ENCODE measurements around the gene NOTUM.
A peak's percentile ranks its signal among the peaks of the same experiment; 100 is the strongest.

Gene NOTUM

DNA sequence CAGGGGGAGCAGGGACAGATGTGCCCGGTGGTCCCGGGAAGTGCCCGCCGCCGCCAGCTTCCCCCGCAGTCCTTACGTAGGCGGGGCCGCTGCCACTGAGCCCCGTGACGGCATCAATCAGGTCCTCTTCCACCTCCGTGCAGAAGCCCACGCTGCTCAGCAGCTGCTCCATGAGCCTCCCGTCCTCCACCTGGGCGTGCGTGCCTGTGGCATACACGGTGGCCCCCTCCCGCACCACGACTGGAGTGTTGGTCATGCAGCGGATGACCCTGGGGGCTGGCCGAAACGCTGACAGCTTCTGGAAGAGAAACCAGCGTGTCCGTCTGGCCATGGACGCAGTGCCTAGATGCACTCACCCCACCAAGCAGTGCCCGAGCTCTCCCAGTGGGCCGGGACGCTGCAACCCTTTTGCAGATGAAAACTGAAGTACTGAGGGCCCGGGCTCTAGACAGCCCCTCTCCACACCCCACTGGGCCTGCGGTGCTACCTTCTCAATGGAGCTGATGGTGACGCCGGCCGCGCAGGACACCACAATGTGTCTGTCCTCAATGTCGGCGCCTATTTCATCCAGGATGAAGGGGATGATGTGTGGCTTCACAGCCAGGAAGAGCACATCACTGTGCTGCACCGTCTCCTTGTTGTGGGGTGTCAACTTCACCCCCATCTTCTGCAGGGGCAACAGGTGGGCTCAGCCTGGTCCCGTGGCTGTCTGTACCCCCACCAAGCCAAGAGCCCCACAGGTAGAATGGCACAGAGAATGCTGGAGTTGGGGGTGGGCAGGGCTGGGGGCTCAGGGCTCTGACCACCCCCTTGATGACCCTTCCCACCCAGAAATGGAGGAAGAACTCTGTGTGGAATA, 25.9 kb downstream of the NOTUM start:
- DNase-seq: no peak

DNA sequence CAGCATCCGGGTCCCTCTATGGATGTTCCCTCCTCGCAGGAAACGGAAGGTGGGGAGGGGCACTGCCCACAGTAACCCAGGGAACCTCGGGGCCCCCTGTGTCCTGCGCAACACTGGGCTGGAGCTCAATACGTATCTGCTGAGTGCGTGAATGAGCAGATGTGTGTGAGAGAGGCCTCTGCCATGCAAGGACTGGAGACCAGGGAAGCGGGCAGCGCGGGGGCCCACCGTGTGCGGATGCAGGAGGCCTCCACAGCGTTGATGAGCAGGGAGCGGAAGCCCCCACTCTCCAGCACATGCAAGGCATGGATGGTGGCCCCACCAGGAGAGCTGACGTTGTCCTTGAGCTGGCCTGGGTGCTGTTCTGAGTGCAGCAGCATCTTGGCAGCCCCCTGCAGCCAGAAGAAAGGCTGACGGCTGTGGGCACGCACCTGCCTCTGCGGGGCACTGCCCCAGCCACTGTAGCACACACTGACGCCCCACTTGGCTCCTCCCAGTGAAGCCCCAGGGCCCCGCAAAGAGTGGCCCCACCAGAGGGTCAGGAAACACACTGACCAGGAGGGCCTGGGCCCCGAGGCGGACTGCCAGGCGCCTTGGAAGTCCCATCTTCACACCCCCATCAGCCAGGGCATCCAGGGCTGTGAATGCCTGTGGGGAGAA, 26.8 kb downstream of the NOTUM start:
- DNase-seq: no peak

DNA sequence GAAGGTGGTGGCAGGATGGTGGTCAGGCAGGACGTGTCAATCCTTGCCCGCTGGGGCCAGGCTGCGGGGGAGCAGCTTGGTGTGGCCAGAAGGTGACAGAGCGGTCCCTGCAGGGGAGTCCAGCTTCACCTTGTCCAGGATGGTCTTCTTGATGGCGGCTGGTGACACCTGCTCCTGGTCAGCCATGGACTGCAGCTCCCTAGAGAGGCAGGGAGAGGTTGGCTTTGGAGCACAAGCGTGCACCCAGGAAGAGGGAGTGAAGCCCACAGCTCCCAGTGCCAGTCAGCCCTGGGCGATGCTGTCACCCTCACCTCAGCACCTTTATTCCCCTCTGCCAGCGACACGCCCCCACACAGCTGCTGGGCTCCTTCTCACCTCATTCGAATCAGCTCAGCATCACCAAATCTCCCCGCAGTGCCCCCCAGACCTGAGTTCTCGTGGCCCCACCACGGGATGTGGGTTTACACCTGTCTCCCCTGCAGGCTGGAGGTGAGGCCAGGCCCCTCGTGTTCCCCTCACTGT, 27.7 kb downstream of the NOTUM start:
- no peak for DNase-seq

DNA sequence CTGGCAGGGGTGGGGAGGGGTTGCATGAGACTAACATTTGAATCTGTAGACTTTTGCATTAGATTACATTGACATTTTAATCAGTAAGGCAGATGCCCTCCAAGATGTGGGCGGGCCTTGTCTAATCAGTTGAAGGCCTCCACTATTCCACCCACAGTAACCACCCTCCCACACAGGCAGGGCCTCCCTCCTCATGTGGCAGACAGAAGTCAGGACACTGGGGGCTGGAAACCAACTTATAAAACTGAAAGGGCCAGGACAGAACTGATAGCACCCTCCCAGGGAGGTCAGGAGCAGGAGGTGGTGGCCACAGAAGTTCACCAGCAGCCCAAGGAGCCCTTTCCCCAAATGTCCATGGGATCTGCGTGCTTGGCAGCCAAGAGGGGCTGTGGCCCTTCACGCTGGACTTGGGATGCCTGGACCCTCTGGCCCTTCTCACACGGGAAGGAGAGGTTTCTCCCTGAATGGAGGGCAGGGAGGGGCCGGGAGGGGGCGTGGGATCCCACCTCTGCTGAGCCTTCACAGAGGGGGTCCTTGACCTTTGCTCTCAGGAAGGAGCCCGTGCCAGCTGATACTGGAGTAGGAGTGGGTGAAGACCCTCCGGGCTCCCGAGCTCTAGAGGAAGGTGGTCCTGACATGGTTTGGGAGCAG, 28.5 kb downstream of the NOTUM start:
- DNase-seq: no peak

DNA sequence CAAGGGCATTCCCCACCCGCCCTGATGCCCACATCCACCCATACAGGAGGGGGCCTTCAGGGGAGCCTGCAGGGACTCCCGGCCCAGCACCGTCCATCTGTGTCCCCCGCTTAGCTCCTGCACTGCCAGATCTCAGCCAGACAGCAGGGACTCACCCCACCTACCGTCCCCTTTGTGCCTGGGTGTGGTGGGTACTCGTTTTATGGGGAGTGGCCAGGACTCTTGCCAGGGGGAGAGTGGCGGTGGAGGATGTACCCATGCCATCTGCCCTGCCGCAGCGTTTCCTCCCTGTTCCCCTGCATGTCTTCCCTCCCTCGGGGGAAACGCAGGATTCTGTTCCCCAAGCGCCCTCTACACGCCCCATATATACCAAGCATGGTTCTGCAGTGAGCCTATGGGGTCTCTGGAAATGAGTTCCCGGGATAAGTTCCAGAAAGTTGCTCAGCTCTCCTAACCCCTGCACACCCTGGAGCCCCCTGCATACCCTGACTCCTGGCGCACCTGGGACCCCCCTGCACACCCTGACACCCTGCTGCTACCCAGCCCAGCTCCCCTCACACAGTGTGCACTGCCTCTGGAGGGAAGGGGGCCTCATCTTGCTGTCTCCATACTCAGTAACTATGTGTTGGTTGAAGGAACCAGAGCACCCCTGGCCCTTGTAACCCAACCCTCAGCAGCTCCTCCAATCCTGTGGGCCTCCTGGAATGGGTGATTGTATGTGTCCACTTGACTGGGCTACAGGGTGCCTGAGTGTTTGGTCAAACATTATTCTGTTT, 29.2 kb downstream of the NOTUM start:
- DNase-seq: no peak

DNA sequence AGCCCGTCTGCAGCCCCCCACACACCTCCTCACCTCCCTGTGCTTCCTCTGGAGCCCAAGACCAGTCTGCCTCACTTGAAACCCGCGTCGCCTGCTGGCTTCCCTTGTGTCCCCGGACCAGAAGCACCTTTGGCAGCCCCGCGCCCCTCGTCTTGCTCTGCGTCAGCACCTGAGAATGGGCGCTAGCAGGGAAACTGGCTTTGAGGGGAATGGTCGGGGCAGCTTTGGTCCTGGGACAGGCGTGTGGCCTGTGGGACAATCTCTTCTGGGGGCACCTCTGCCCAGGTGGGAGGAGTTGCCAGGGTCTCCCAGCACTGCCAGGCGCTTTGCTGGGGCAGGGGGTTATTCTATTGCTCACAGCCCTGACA, 29.8 kb downstream of the NOTUM start:
- DNase-seq: no peak

DNA sequence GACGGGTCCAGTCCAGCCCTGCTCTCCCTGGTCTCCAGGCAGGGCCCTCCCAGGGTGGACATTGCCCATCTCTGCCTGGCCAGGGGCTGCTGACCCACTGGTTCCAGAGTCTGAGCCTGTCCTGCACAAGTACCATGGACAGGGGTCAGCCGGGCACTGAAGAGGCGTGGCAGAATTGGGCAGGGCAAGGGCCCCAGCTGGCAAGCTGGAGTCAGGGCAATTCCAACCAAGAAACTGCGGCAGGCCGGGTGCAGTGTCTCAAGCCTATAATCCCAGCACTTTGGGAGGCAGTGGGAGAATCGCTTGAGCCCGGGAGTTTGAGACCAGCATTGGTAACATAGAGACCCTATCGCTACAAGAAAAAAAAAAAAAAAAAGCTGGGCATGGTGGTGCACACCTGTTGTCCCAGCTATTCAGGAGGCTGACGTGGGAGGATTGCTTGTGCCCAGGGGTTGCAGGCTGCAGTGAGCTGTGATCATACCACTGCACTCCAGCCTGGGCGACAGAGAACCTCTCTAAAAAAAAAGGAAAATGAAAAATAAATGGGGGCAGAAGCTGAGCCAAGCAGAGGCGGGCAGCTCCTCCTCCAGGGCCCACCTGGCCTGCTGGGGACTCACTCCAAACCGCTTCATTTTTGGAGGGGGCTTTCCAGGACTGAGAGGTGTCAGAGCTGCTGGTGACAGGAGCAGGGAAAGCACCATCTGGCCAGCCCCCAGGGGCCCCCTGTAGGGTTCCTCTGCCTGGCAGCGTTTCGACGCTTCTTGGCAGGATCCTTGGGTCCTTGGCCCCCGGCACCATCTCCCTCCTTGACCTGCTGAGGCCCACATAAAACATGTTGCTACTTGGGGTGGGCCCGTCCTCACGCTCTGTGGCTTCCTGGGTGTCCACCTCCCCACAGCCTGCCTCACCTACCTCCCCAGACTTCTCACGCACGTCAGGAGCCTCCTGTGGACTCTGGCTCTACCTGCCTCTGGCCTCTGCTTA, 30.6 kb downstream of the NOTUM start:
- DNase-seq: no peak

DNA sequence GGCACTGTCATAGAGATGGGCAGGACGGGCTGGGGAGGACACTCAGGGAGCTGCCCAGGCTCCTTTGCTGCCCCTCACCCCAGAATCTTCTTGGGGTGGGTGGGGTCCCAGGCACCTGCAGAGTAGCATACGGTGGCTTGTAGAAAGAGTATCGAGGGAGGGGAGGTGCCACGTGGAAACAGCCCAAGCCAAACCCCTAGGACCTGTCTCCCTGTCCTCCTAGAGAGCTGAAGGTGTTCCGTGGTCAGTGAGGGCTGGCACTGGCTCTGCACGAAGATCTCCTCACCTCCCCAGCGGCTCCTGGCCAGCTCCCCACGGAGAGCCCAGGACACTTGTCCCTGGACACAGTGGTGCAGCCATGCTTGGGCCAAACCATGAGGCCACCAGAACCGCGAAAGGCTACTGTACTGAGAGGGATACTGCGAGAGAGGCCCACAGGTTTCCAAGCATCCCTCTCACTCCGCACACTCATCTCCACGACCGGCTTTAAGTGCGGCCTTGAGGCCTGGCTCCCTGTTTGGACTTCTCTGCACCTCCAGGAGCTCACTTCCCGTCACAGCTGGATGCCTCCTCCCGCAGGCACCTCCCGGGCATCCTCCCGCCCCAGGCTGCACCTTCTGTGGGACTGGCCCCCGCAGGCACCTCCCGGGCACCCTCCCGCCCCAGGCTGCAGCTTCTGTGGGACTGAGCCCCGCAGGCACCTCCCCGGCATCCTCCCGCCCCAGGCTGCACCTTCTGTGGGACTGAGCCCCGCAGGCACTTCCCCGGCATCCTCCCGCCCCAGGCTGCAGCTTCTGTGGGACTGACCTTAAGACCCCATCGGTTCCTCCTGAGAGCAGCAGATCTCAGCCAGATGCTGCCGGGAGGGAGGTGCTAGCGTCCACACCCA, 31.5 kb downstream of the NOTUM start:
- no peak for DNase-seq

DNA sequence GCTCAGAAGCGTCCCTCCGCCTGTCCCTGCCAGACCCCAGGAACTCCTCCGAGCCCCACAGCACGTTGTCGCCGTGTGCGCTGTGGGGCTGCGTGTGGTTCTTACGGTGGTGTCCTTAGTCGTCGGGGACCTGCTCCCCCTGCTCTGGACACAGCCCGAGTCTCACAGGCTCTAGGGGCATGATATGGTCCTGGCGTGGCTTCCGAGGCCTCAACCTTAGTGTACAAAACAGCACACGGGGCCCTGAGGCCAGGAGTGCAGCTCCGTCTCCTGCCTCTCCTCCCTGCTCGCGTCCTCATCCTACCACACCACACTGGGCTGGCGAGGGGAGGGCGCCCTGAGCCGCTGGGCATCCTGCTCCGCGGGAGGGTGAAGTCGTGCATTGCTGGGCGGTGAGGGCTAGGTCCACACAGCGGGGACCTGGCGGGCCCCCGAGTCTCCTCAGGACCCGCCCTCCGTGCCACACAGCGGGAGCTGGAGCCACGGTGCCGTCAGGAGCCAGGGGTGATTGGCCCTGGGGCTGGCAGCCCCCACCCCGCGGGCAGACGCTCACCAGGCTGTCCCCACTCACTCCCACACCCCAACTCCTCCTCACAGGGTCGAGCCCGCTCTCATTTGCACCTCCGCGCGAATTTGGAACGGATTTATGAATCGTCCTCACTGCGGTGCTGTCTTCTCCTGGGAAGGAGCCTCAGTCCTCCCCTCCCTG, 32.3 kb downstream of the NOTUM start:
- DNase-seq: no peak

DNA sequence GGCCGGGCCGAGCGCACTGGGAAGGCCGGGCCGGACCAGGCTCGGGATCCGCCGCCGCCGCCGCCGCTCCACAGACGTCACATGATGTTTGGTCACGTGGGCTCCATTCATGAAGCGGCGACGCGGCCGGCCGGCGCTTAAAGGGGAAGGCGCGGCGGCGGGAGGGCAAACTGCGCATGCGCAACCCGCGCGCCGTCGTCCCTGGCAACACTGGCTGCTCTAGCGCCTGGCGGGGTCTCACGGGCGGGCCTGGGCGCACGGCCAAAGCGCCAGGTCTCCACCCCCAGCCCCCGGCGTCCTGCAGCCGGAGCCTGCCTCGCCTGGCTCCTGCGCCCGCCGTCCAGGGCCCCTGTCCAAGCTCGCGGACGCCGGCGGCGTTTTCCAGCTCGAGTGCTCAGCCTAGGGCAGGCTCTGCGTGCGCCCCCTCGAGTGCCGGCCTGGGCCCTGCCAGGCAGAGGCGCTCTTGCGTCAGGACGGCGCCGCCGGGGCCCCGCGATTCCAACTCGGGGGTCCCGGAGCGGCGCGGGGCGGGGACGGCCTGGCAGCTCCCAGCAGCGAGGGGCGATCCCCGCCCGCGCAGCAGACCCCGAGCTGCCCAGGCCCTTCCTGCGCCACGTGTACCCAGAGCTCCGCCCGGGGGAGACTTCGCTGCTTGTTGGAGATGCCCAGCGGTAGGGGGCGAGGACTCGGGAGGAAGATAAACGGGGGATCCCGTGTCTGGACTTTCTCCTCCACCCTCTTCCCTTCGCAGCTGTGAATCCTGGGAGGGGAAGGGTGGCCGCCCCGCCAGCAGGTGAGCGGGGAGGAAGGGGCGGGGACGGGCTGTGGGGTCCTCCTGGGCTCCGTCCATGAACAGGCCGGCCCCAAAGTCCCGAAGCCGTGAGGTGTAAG, 33.1 kb downstream of the NOTUM start, which contains the start of gene MAFG:
Gene MAFG (minus strand): TSS at position 83 of the 891 bp plus-strand sequence. CDS start 4,550 bp downstream, outside the sequence.
- DNase-seq: peak; percentile 95

DNA sequence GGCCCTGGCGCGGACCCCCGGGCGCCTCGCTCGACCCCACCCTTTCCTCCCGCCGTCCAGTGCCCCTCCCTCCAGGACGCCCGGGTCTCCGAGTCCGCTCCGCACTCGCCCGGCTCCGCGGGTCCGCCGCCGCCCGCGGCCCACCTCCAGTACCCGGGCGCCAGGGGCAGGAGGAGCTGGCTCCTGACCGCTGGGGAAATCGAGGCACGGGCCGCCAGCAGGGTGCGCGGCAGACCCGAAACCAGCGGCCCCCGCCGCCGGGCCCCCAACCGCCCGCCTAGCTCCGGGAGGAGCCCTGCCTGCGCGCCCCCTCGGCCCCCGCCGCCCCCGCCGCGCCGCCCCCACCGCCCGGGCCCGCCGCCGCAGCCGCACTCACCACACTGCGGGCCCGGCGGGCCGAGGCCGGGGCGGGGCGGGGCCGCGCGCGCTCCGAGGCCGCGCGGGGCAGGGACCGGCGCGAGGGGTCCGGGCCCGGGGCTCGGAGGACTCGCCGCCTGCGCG, 33.8 kb downstream of the NOTUM start:
- no peak for DNase-seq

DNA sequence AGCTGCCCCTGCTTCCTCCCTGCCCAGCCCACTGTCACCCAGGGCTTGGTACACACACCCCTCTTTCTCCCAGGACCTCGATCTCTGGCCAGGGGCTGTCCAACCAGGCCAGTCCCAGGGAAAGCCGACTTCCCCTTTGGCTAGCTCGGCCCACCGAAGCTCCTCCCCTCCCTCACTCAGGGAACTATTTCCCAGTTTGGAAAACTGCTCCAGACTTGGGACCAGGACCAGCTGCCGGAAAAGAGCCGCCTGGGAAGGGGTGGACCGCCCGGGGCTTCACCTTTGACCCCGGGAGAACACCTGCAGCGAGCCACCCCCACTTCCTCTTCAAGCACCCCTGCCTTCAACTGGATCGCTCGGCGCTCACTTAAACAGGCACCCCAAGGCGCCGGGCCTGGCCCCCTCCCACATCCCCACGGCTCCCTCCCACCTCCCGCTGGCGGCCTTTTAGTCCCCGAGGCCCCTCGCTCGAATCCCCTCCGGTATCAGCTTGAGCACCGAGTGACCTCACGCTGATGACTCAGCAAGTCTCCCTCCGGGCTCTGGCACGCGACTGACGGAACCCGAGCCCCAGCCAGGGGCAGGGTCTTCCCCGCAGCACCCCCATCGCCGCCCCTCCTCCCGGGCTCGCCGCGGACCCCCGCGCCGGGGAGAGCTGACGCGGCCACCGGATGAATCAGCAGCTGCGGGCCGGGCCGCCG, 34.4 kb downstream of the NOTUM start:
- DNase-seq: peak; percentile 27

DNA sequence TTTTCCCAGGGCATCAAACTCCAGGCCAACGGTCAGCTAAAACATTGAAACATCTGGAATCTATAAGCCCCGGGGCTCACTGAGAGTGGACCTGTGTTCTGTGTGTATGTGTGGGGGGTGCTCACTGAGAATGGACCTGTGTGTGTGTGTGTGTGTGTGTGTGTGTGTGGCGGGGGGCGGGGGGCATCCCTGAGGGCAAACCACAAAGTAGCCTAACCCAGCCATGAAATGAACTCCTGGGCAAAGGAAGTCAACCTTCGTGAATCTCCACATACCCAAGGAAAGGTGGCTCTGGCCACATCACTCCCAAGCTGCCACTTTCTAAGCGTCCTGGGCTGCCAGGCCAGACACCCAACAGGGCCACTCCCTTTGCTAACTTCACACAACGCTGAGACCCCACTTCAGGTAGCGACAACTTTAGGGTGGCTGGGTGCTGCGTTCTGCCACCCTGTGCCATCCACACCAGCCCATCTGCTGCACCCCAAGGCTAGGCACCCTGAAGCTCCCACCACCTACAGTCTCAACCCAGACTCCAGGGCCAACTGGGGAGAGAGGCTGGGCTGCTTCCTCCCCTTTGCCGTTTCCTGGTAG, 35.0 kb downstream of the NOTUM start:
- DNase-seq: no peak

DNA sequence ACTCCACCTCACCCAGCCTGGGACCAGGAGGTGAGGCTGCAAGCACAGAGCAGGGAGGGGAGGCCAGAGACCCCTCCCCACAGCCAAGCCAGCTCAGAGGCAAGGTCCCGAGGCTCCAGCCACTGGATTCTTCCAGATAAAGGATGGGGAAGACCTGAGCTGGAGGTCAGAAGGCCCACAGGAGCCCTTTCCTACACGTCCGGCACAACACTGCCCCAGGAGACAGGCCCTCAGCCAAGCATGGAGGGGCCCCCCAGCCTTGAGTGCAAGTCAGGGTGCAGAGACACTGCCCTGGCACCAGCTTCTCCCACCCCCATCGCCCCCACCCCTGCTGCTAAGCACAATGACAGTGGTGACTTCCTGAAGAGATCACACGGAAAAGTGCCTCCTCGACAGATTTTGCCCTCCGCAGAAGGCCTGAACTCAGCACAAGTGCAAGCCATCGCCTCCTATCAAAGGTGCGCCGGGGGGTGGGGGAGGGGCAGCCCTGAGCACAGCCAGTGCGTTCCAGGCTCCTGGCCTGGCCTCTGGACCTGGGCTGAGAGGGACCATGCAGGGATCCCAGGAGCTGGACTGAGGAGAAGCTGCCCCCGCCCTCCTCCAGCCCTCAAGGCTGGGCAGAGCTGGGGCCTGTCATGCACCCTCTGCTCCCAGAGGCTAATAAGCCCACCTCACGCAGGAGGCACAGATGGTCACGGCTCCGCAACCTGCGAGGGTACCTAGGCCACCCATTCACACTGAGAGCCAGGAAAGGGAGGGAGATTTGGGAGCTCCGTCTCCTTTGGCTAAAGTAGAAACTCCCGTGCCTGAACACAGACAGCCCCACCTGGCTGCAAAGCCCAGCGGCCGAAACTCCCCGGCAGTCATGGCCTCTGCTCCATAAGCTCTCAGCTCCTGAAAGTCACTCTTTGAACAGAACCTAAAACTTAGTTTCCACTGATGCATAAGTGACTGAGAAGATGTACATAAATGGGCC, 36.1 kb downstream of the NOTUM start:
- no peak for DNase-seq

DNA sequence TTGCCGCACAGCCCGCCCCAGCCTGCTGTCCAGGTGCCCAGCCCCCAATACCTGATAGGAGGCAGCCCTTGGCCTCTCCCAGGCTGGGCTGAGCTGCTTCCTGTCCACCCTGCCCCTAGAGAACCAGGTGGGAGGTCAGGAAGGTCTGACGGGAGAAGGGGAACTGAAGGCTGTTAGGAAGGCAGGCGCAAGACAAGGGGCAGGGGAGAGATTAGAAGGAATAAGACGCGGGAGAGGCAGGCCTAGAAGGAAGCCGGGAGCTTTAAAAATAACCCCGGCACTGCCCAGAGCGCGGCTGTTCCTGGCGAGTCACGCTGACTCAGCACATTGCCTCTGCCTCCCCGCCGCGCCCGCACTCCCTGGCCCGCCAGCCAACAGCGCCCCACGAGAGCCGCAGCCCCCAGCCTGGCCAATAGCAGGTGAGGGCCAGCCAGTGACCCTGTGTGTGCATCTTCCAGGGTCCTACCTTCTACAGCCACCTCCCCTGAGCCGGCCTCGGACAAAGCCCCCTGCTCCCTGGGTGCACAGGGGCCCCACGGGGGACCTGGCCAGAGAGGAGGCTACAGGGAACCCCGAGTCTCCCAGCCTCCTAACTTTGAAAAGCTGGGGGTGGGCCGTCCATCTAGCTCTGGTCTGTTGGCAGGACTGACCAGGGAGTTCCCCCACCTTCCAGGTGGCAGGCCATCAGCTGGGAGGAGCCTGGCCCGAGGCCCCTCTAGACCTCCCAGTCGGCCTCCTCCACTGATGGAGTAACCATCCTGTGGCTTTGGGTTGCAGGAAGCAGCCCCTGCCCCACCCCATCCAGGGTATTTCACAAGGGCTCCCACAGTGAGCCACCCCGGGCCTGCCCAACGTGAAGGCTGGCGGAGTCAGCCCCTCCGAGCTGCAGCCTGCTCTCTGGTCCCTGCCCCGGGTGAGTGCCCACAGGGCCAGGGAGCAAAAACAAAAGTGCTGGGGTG, 37.4 kb downstream of the NOTUM start:
- DNase-seq: no peak

Data from NCI-H1092 (cell line).